HCT116 (cell line): Measurements from ENCODE around the gene BCAP31.

ENCODE experiments used
- ELF1 ChIP-seq: IDR thresholded peaks from 2 replicates; pipeline ENCODE4 v1.6.1; 2012; ENCODE audit warnings: low read depth, borderline replicate concordance
- REST ChIP-seq: IDR thresholded peaks from 2 replicates; pipeline ENCODE4 v1.6.1; 2012; ENCODE audit warnings: low read depth
- SP1 ChIP-seq: IDR thresholded peaks from 2 replicates; pipeline ENCODE4 v1.6.1; 2012; ENCODE audit warnings: low read depth
- ZNF274 ChIP-seq: fragments of 200-500 bp; sonication (Bioruptor generic); IDR thresholded peaks from 2 replicates; pipeline ENCODE4 v1.6.1; 2014; ENCODE audit warnings: mild to moderate bottlenecking, low read depth, low read length, inconsistent platforms
- TF ChIP-seq, protein P1 (sequence below), 3 experiments: fragments of 200-600 bp in 1 of 3; sonication (generic) in 1 of 3; IDR thresholded peaks in 2 of 3; conservative IDR thresholded peaks in 1 of 3; 2 replicates each; pipeline ENCODE4 v1.5.1; 2012 to 2017; ENCODE audit warnings: low read depth in 2 of 3, low read length in 2 of 3, antibody characterized with exemption in 1 of 3, borderline replicate concordance in 1 of 3, control low read depth in 1 of 3, mild to moderate bottlenecking in 1 of 3, mixed read lengths in 1 of 3, mixed run types in 1 of 3, moderate library complexity in 1 of 3; ENCODE audit not compliant: insufficient read depth in 1 of 3

- TF ChIP-seq, protein P1, sequence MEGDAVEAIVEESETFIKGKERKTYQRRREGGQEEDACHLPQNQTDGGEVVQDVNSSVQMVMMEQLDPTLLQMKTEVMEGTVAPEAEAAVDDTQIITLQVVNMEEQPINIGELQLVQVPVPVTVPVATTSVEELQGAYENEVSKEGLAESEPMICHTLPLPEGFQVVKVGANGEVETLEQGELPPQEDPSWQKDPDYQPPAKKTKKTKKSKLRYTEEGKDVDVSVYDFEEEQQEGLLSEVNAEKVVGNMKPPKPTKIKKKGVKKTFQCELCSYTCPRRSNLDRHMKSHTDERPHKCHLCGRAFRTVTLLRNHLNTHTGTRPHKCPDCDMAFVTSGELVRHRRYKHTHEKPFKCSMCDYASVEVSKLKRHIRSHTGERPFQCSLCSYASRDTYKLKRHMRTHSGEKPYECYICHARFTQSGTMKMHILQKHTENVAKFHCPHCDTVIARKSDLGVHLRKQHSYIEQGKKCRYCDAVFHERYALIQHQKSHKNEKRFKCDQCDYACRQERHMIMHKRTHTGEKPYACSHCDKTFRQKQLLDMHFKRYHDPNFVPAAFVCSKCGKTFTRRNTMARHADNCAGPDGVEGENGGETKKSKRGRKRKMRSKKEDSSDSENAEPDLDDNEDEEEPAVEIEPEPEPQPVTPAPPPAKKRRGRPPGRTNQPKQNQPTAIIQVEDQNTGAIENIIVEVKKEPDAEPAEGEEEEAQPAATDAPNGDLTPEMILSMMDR (IDR thresholded peaks at IDR 0.05 in 2 of 3, conservative IDR thresholded peaks at IDR 0.05 in 1 of 3; ENCODE audit: borderline replicate concordance in 1 of 3, insufficient read depth in 1 of 3, low read depth in 2 of 3, low read length in 2 of 3): no peak
- TF ChIP-seq ZNF274 (no peak), SP1 (no peak), REST (no peak), ELF1 (no peak)
These were observed 38.2 kb downstream of the BCAP31 start for GRCh38 chrX:153685751-153686696.
